ENCODE results near the gene KBTBD13.

KBTBD13 gene

GRCh38 chr15:65058394-65059368, 17.9 kb upstream of the KBTBD13 start:
- Histone ChIP-seq H3K9me3 (no peaks in the 10 kb centered on the region), H3K4me1 (peaks cover 4% of the 10 kb centered on the region), H3K27me3 (no peaks in the 10 kb centered on the region), H3K36me3 (no peaks in the 10 kb centered on the region), H3K4me3 (ENCODE audit: low read depth, low read length) (no peak overlapping the region)
- DNase-seq: no peak
- TF ChIP-seq CTCF (IDR thresholded peaks at IDR 0.05; ENCODE audit: low read depth, low read length): no peak

- DNase-seq: no peak
- H3K36me3 ChIP-seq: no peaks in the 10 kb centered on the region
- H3K27me3 ChIP-seq: no peaks in the 10 kb centered on the region
- TF ChIP-seq CTCF (IDR thresholded peaks at IDR 0.05; ENCODE audit: low read depth, low read length): no peak
- no peaks in the 10 kb centered on the region for H3K9me3 ChIP-seq
- no peak overlapping the region for H3K4me3 ChIP-seq (ENCODE audit: low read depth, low read length)
- peaks cover 3% of the 10 kb centered on the region for H3K4me1 ChIP-seq
These were observed 17.2 kb upstream of the KBTBD13 start for GRCh38 chr15:65059369-65059750.

- Histone ChIP-seq H3K4me3 (ENCODE audit: low read depth, low read length) (no peak overlapping the region), H3K27me3 (no peaks in the 10 kb centered on the region), H3K9me3 (no peaks in the 10 kb centered on the region), H3K4me1 (no peaks in the 10 kb centered on the region), H3K36me3 (no peaks in the 10 kb centered on the region)
- TF ChIP-seq CTCF (IDR thresholded peaks at IDR 0.05; ENCODE audit: low read depth, low read length): no peak
- no peak for DNase-seq
These were observed 16.5 kb upstream of the KBTBD13 start for GRCh38 chr15:65059931-65060596.

GRCh38 chr15:65060641-65061397, 15.7 kb upstream of the KBTBD13 start:
- TF ChIP-seq CTCF (IDR thresholded peaks at IDR 0.05; ENCODE audit: low read depth, low read length): no peak
- DNase-seq: no peak
- H3K27me3 ChIP-seq: no peaks in the 10 kb centered on the region
- no peak overlapping the region for H3K4me3 ChIP-seq (ENCODE audit: low read depth, low read length)
- no peaks in the 10 kb centered on the region for H3K4me1 ChIP-seq
- no peaks in the 10 kb centered on the region for H3K36me3 ChIP-seq
- no peaks in the 10 kb centered on the region for H3K9me3 ChIP-seq

- H3K9me3 ChIP-seq: no peaks in the 10 kb centered on the region
- H3K4me3 ChIP-seq (ENCODE audit: low read depth, low read length): no peak overlapping the region
- H3K27me3 ChIP-seq: no peaks in the 10 kb centered on the region
- no peak for DNase-seq
- TF ChIP-seq CTCF (IDR thresholded peaks at IDR 0.05; ENCODE audit: low read depth, low read length): no peak
- no peaks in the 10 kb centered on the region for H3K36me3 ChIP-seq
- no peaks in the 10 kb centered on the region for H3K4me1 ChIP-seq
These were observed 14.5 kb upstream of the KBTBD13 start for GRCh38 chr15:65062061-65062460.
